Measurements from ENCODE around the gene RAB11FIP3.

DNA sequence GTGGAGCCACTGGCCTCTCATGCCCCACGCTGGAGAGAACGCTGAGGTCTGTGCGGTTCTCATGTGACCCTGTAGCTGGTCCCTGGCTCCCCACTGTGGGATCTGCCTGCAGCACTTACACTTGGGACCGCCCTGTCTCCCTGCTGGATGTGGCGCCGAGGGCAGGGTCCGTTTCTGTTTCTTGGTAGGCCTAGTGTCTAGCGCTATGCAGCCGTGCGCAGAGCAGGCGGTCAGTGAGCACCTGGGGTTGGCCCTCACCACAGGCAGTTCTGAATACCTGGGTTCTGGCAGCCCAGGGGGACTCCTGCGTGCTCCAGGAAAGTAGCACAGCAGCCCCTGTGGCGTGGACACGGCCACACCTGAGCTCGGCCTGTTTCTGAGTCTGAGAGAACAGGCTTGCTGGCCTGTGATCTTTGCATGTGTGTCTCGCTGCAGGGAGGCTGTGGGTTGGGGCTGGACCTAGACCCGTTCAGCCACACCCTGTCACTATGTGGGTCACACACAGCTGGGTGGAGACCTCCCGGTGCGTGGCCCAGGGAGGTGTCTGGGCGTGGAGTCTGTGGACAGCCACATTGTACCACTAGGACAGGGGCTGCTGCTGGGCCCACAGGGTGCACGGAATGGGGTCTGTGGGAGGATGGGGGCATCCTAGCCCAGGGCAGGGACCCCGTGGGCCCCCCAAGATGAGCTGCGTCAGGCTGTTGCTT lies 104.8 kb downstream of the RAB11FIP3 start:
- TF ChIP-seq GATA2 (IDR thresholded peaks at IDR 0.05; ENCODE audit: low read depth, low read length) = no peak
- TF ChIP-seq GATA3 (IDR thresholded peaks at IDR 0.05; ENCODE audit: low read depth, low read length) = no peak
